ENCODE results near the gene BANK1.

The BANK1 gene, protein sequence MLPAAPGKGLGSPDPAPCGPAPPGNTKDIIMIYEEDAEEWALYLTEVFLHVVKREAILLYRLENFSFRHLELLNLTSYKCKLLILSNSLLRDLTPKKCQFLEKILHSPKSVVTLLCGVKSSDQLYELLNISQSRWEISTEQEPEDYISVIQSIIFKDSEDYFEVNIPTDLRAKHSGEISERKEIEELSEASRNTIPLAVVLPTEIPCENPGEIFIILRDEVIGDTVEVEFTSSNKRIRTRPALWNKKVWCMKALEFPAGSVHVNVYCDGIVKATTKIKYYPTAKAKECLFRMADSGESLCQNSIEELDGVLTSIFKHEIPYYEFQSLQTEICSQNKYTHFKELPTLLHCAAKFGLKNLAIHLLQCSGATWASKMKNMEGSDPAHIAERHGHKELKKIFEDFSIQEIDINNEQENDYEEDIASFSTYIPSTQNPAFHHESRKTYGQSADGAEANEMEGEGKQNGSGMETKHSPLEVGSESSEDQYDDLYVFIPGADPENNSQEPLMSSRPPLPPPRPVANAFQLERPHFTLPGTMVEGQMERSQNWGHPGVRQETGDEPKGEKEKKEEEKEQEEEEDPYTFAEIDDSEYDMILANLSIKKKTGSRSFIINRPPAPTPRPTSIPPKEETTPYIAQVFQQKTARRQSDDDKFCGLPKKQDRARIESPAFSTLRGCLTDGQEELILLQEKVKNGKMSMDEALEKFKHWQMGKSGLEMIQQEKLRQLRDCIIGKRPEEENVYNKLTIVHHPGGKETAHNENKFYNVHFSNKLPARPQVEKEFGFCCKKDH

DNA sequence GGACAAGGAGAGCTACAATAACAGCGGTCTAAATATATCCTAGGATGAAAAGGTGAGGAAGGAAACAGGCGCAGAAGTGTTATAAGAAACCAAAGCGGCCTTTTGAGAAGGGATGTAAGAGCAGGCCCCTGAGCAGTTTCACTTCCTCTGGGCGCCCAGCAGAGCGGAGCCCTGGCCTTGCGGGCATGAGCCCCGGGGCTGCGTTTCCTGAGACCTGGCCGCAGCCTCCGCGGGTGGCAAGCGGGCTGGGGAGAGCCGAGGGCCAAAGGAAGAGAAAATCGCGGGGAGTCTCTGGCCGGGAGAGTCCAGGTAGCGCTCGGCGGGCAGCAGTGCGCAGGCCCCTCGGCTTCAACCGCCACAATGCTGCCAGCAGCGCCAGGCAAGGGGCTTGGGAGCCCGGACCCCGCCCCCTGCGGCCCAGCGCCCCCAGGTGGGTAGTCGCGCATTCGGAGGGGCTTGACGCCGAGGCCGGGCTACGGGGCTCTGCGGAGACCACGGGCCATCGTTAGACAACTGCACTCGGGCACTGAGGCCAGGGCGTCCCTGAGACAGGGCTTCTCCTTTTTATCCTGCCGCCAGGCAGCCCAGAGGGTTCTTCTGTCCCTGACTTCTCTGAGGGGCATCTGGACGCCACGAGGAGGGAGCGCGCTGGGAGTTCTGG lies at the start of gene BANK1:
Gene BANK1 (plus strand): TSS at position 210 of the 661 bp plus-strand sequence. CDS start 151 bp downstream, at position 361.
- peak; percentile 29 to 82 for DNase-seq

- no peak for DNase-seq
Observed at GRCh38 chr4:101753721-101754120, 36.8 kb upstream of the BANK1 start.

- no peak for DNase-seq
Observed at GRCh38 chr4:101756181-101756580, 34.3 kb upstream of the BANK1 start.

DNA sequence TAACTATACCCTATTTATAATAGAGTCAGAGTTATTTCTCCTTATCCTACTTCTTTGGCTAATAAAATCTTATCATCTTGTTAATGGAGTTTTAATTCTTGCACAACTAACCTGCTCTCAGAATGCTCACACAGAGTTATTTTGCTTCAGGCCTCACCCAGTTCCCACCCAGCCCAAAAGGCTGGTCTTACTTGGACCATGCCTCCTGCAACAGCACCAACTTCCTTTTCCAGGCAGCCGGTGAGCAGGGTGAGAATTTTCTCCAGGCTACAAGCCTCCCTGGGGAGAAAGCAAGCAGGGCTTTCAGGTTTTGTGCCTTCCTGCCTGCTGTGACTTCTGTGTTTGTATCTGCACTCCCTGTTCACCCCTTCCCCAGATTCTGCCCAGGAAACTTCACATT lies 29.1 kb upstream of the BANK1 start:
- DNase-seq = no peak

DNA sequence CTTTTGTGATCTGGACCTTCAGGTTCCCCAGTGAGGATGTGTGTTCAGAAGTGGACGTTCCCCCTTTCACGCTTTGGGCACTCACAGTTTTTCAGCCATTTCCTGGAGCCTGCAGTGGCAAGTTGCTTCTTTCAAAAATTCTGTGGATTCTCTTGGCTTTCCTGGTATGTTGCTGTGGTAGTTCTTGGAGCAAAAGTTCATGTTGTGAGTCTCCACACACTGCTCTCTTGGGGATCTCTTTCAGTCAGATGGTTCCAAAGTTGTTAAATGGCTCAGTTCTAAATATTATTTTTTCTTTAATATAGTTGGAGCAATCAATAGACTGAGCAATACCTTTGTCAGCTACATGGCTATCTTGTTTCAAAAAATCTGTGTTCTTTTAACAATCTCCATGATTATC lies 28.5 kb upstream of the BANK1 start:
- no peak for DNase-seq

DNA sequence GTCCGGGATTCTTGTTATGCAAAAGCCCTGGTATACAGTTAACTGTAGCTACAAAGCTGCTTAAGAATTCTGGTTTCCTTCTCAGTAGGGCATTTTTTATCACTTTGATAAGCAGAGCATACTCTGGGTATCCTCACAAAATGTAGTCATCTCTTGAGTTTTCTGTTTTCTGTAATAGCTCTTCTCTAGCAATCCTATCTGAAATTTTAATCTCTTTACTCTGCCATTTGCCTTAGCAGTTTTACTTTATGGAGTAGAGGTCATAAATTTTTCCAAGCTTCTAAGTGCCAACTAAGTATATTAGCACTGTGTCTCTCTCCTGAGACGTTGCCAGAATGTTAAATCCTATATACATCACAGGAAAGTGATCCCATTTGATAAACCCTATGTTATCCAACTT lies 28.0 kb upstream of the BANK1 start:
- DNase-seq = no peak

DNA sequence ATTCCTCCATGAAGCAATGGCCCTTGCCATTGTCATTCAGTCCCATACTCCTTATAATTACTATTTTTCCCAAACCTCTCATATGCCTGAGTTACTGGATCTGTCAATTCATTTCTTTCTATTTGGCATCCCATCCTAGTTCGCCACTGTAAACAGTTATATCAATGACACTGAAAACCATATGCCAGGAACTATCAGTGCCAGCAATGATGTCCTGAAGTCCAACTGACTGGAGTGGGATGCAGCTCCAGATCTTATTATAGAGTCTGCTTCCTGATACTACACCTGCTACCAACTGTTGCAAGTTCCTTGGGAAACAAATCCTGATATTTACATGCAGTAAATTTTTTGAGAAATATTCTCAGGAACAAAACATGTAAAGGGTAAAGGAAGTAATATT lies 27.0 kb upstream of the BANK1 start:
- no peak for DNase-seq

- no peak for DNase-seq
Observed at GRCh38 chr4:101774807-101775206, 15.7 kb upstream of the BANK1 start.

DNA sequence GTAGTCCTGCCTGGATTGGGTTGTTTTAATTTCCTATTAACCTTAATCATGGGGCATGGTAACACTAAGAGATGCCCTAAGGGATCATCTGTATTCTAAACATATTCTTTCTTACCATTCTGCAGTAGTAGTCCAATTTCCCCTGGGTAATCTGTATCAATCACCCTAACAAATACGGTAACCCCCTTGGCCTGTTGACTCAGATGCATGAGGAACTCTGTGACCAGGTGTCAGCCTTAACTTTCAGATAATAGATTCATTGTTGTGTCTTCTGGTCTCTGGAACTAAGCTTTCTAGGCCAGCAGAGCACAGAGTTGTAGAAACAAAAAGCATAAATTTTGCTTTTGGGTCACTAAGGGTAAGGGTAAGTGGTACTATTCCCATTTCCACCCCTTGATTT lies 13.1 kb upstream of the BANK1 start:
- DNase-seq = no peak

GRCh38 chr4:101780284-101780683 lies 10.2 kb upstream of the BANK1 start:
- DNase-seq = no peak

DNA sequence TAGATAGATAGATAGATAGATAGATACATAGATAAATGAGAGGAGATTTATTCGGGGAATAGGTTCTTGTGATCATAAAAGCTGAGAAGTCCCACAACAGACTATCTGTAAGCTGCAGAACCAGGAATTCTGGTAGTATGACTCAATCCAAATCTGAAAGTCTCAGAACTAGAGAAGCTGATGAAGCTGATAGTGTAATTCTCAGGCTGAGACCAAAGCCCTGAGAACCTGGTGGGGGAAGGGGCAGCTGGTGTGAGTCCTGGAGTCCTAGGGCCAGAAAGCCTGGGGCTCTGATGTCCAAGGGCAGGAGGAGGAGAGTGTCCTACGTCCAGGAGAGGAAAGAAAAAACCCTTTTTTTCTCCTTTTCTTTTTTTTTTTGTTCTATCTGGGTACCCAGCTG lies 8.0 kb upstream of the BANK1 start:
- DNase-seq = no peak

DNA sequence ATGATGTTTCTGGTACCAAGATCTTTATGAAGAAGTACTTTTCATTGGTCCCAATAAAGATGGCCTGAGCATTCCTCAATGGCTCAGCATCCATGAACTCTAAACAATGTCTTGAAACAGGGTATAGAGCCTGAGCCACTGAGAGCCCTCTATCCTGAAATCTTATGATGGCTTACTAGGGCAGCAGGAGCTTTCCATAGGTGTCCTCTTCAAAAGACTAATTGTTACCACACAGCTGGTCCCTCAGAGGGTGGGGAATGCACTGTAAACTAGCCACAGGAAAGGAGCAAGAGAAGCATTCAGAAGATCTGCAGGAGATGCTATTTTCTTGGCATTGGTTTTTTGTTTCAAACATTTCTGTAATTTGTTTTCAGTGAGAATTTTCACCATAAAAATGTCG lies 5.6 kb upstream of the BANK1 start:
- no peak for DNase-seq

GRCh38 chr4:101785486-101785885 lies 5.0 kb upstream of the BANK1 start:
- DNase-seq = no peak

- no peak for DNase-seq
Observed at GRCh38 chr4:101787701-101788316, 2.7 kb upstream of the BANK1 start.

DNA sequence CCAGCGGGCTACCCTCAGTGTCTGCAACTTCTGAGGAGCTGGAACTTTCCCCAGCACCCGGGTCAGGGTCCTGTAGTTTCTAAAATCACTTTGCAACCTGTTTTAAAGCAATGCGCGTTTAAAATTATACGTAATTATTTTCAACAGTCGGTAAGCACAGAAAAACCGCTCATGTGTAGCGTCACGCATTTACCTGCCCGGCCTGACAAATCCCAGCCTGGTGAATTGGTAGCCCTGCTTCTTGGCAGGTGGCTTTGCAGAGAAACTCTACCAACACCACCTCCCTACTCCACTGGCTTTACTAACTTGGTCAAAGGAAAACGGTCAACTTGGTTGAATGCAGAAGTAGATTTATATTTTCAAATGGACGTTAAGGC lies 640 bp downstream of the BANK1 start:
- peak in 1 of 2 donors; percentile 10 for DNase-seq

GRCh38 chr4:101792056-101792590 lies 1.6 kb downstream of the BANK1 start:
- no peak for DNase-seq

DNA sequence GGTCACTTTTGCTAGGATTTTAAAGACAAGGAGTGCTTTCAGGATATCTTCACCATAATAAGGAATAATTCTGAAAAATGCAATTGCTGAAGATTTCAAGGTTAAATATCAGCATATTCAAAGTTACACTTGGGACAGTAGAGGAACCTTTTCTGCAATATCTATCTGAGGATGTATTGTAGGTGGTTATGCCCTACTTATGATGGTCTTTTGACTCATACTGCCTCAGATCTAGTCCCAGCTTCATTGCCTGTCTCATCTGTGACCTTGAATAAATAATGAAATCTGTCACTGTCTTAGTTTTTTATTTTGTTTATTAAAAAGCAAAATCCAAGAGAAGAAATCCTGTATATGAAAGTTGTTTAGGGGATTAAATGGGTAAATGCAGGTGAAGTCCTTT lies 2.9 kb downstream of the BANK1 start:
- DNase-seq = no peak

DNA sequence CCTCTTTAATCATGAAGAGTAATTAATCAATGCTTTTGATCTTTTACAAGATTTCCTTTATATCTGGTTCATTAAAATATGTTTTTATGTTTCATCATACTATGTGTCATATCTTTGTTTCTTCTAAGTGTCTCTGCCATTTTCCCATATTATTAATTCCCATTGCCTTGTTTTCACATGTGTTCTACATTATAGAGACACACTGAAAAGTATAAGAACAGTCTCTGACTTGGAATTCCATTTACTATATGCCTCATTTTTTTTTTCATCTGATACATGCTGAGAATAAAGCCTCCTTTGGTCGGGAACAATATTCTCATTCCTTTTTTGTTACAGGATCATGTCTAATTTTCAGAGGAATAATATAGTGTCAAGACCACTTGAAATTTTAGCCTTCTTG lies 4.3 kb downstream of the BANK1 start:
- DNase-seq = no peak

GRCh38 chr4:101795704-101796103 lies 5.2 kb downstream of the BANK1 start:
- DNase-seq = no peak

DNA sequence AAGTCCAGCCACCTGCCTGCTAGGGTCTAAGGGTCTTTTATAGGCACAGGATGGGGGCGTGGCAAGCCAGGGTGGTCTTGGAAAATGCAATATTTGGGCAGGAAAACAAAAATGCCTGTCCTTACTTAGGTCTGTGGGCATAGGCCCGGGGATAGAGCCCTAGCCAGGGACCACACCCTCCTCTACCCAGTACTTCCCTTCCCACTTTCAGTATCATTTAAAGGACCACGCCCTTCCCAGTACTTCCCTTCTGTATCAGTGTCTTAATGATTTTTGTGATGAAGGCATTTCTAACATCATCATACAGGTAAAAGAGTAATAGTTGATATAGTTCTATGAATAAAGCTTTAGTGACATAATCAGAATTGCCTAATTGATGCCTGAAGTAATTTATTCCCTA lies 11.4 kb downstream of the BANK1 start:
- DNase-seq = peak in 1 of 2 donors; percentile 27

DNA sequence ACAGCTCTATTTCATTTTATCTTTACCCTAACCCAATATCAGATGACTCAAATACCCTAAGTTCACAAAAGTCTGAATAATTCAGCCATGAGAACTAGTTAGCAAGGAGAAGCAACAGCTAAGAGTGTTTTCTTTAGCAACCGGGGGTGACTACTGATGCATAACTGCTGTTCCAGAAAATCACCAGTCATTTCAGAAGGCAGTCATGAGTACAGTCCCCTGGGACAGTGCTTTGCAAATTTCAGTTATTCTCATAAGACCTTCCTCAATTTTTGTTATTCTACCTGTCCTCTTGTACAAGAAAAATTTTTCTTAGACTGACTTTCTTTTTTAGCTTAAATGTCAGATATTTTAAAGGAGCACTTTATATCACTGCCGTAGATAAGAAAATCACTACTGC lies 16.4 kb downstream of the BANK1 start:
- DNase-seq = peak in 1 of 2 donors; percentile 66

GRCh38 chr4:101807351-101807750 lies 16.8 kb downstream of the BANK1 start:
- no peak for DNase-seq

- DNase-seq = peak in 1 of 2 donors; percentile 62
Observed at GRCh38 chr4:101813604-101814003, 23.1 kb downstream of the BANK1 start.
